Neural progenitor cell (in vitro differentiated cells): Measurements from ENCODE around the gene BCL2L11. TPM values are rescaled to one million over a fixed set of nuclear protein-coding genes. Genes with fewer than 3 reads are reported as not detected.

Experiments used
- DNase-seq: peaks from one replicate; pipeline ENCODE4 v3.0.0-alpha.2; 2016; ENCODE audit warnings: low spot score
- H2AFZ ChIP-seq: fragments of 200-600 bp; sonication (generic); replicated peaks from 2 replicates; pipeline ENCODE4 v1.6.1; 2016; ENCODE audit warnings: antibody characterized with exemption
- H3F3A ChIP-seq: fragments of 200-600 bp; sonication (generic); 2 replicates; pipeline ENCODE4 v1.6.1; 2016; ENCODE audit warnings: antibody characterized with exemption, low read depth
- H3K27ac ChIP-seq: fragments of 200-600 bp; sonication (generic); 2 replicates; pipeline ENCODE4 v1.5.1; 2016; ENCODE audit warnings: mild to moderate bottlenecking
- H3K27me3 ChIP-seq: fragments of 200-600 bp; sonication (generic); 2 replicates; pipeline ENCODE4 v1.6.1; 2016; ENCODE audit warnings: mild to moderate bottlenecking, moderate library complexity
- H3K36me3 ChIP-seq: fragments of 200-600 bp; sonication (generic); 2 replicates; pipeline ENCODE4 v1.5.1; 2016
- H3K4me1 ChIP-seq: fragments of 200-600 bp; sonication (generic); 2 replicates; pipeline ENCODE4 v1.6.1; 2016; ENCODE audit warnings: mixed run types
- H3K4me2 ChIP-seq: fragments of 200-600 bp; sonication (generic); 2 replicates; pipeline ENCODE4 v1.6.1; 2016
- H3K4me3 ChIP-seq: fragments of 200-600 bp; sonication (generic); 2 replicates; pipeline ENCODE4 v1.5.1; 2016
- H3K79me2 ChIP-seq: fragments of 200-600 bp; sonication (generic); 2 replicates; pipeline ENCODE4 v1.6.1; 2016; ENCODE audit warnings: low read depth
- H3K9ac ChIP-seq: fragments of 200-600 bp; sonication (generic); 2 replicates; pipeline ENCODE4 v1.6.1; 2016
- H3K9me3 ChIP-seq: fragments of 200-600 bp; sonication (generic); 2 replicates; pipeline ENCODE4 v1.5.1; 2016; ENCODE audit warnings: low read depth
- H4K20me1 ChIP-seq: fragments of 200-600 bp; sonication (generic); 2 replicates; pipeline ENCODE4 v1.6.1; 2016; ENCODE audit warnings: low read depth
- H3K27ac Mint-ChIP-seq: 3 replicates; pipeline ENCODE4 v1.8.0; 2021; ENCODE audit warnings: mixed read lengths
- H3K27me3 Mint-ChIP-seq: 2 replicates; pipeline ENCODE4 v1.8.0; 2022; ENCODE audit warnings: low read depth, mild to moderate bottlenecking, inconsistent platforms, moderate library complexity, mixed read lengths; ENCODE audit not compliant: insufficient read depth
- H3K36me3 Mint-ChIP-seq: 3 replicates; pipeline ENCODE4 v1.8.0; 2021; ENCODE audit warnings: mixed read lengths
- H3K4me1 Mint-ChIP-seq: 3 replicates; pipeline ENCODE4 v1.8.0; 2021; ENCODE audit warnings: mixed read lengths
- H3K4me3 Mint-ChIP-seq: 3 replicates; pipeline ENCODE4 v1.8.0; 2021; ENCODE audit warnings: mild to moderate bottlenecking, moderate library complexity, mixed read lengths
- H3K9me3 Mint-ChIP-seq: 3 replicates; pipeline ENCODE4 v1.8.0; 2020; ENCODE audit warnings: mixed read lengths
- CTCF ChIP-seq: fragments of 200-600 bp; sonication (generic); IDR thresholded peaks from 2 replicates; pipeline ENCODE4 v1.5.1; 2017; ENCODE audit warnings: antibody characterized with exemption, mild to moderate bottlenecking
- EZH2 ChIP-seq: fragments of 200-600 bp; sonication (generic); IDR thresholded peaks from 2 replicates; pipeline ENCODE4 v1.6.1; 2017; ENCODE audit warnings: antibody characterized with exemption, mild to moderate bottlenecking, moderate library complexity
- EZH2phosphoT487 ChIP-seq: fragments of 200-600 bp; sonication (generic); IDR thresholded peaks from 2 replicates; pipeline ENCODE4 v1.6.1; 2017; ENCODE audit warnings: antibody characterized with exemption
- total RNA-seq: library from RNA; depleted of rRNA; stranded (reverse); fragments of >200 nt; gene quantifications from 2 replicates; pipeline ENCODE4 v1.2.3, GENCODE V29; 2015; ENCODE audit warnings: low replicate concordance

The BCL2L11 gene
- total RNA-seq, 1 donor from 2014 or later = 46.9 TPM

- no peak for TF ChIP-seq EZH2phosphoT487
- TF ChIP-seq CTCF = no peak
- TF ChIP-seq EZH2 = no peak
- Mint-ChIP-seq H3K27ac (no peak overlapping the region), H3K4me3 (no peak overlapping the region)
These were observed 52.0 kb downstream of the BCL2L11 start for GRCh38 chr2:111172666-111173065.

GRCh38 chr2:111173338-111173737 is 52.6 kb downstream of the BCL2L11 start:
- TF ChIP-seq EZH2phosphoT487 (no peak), EZH2 (no peak), CTCF (no peak)
- no peak overlapping the region for H2AFZ ChIP-seq
- Mint-ChIP-seq H3K4me1 (peaks cover 10% of the 10 kb centered on the region), H3K27me3 (peaks cover 5% of the 10 kb centered on the region), H3K36me3 (no peaks in the 10 kb centered on the region), H3K27ac (no peak overlapping the region), H3K9me3 (no peaks in the 10 kb centered on the region), H3K4me3 (no peak overlapping the region)
- no peak overlapping the region for H3K27ac ChIP-seq
- peaks cover 10% of the 10 kb centered on the region for H3F3A ChIP-seq
- no peaks in the 10 kb centered on the region for H3K79me2 ChIP-seq
- no peaks in the 10 kb centered on the region for H3K36me3 ChIP-seq
- H3K27me3 ChIP-seq = no peaks in the 10 kb centered on the region
- H3K9ac ChIP-seq = no peak overlapping the region
- H3K9me3 ChIP-seq = no peaks in the 10 kb centered on the region
- no peak overlapping the region for H3K4me3 ChIP-seq
- peaks cover 15% of the 10 kb centered on the region for H3K4me1 ChIP-seq
- H4K20me1 ChIP-seq = no peaks in the 10 kb centered on the region
- DNase-seq = no peak
- H3K4me2 ChIP-seq = no peak overlapping the region

More at GRCh38 chr2:111172666-111173065, 52.0 kb downstream of the BCL2L11 start:
- H3F3A ChIP-seq = peaks cover 10% of the 10 kb centered on the region
- peaks cover 10% of the 10 kb centered on the region for H3K4me1 Mint-ChIP-seq
- H3K9ac ChIP-seq = no peak overlapping the region
- H2AFZ ChIP-seq = no peak overlapping the region
- H3K36me3 Mint-ChIP-seq = no peaks in the 10 kb centered on the region
- H3K4me1 ChIP-seq = peaks cover 15% of the 10 kb centered on the region
- no peaks in the 10 kb centered on the region for H4K20me1 ChIP-seq
- H3K36me3 ChIP-seq = no peaks in the 10 kb centered on the region
- DNase-seq = no peak
- peaks cover 5% of the 10 kb centered on the region for H3K27me3 Mint-ChIP-seq
- H3K4me3 ChIP-seq = no peak overlapping the region
- no peaks in the 10 kb centered on the region for H3K9me3 Mint-ChIP-seq
- H3K27ac ChIP-seq = no peak overlapping the region
- H3K27me3 ChIP-seq = no peaks in the 10 kb centered on the region
- H3K9me3 ChIP-seq = no peaks in the 10 kb centered on the region
- no peaks in the 10 kb centered on the region for H3K79me2 ChIP-seq
- H3K4me2 ChIP-seq = no peak overlapping the region

GRCh38 chr2:111173856-111174255 is 53.1 kb downstream of the BCL2L11 start:
- Histone ChIP-seq H3K4me3 (no peak overlapping the region), H3K36me3 (no peaks in the 10 kb centered on the region), H3K4me2 (no peak overlapping the region), H3K27ac (no peak overlapping the region), H3K4me1 (peaks cover 15% of the 10 kb centered on the region), H3K27me3 (no peaks in the 10 kb centered on the region), H3K9me3 (no peaks in the 10 kb centered on the region), H2AFZ (no peak overlapping the region), H4K20me1 (no peaks in the 10 kb centered on the region), H3K9ac (no peak overlapping the region), H3F3A (peaks cover 10% of the 10 kb centered on the region), H3K79me2 (no peaks in the 10 kb centered on the region)
- H3K4me3 Mint-ChIP-seq = no peak overlapping the region
- no peaks in the 10 kb centered on the region for H3K9me3 Mint-ChIP-seq
- TF ChIP-seq EZH2 = no peak
- H3K36me3 Mint-ChIP-seq = no peaks in the 10 kb centered on the region
- H3K27me3 Mint-ChIP-seq = peaks cover 5% of the 10 kb centered on the region
- H3K4me1 Mint-ChIP-seq = peaks cover 5% of the 10 kb centered on the region
- H3K27ac Mint-ChIP-seq = no peak overlapping the region
- no peak for DNase-seq

GRCh38 chr2:111175615-111176014 is 54.9 kb downstream of the BCL2L11 start:
- Histone ChIP-seq H4K20me1 (no peaks in the 10 kb centered on the region), H3K36me3 (no peaks in the 10 kb centered on the region), H3K4me3 (no peak overlapping the region), H3K4me2 (no peak overlapping the region), H3K9ac (no peak overlapping the region), H3K4me1 (peaks cover 15% of the 10 kb centered on the region), H2AFZ (no peak overlapping the region), H3K9me3 (no peaks in the 10 kb centered on the region), H3K27ac (no peak overlapping the region), H3F3A (peaks cover 10% of the 10 kb centered on the region), H3K79me2 (no peaks in the 10 kb centered on the region), H3K27me3 (no peaks in the 10 kb centered on the region)
- Mint-ChIP-seq H3K4me1 (no peaks in the 10 kb centered on the region), H3K9me3 (no peaks in the 10 kb centered on the region), H3K27ac (no peak overlapping the region), H3K36me3 (no peaks in the 10 kb centered on the region), H3K4me3 (no peak overlapping the region), H3K27me3 (peaks cover 5% of the 10 kb centered on the region)
- TF ChIP-seq EZH2phosphoT487 = no peak
- no peak for TF ChIP-seq CTCF
- TF ChIP-seq EZH2 = no peak
- no peak for DNase-seq
